Activated CD8-positive, alpha-beta memory T cell treated with anti-CD3 and anti-CD28 coated beads, Interleukin-2, amount 50 U/mL, for 1 hour (primary cell): ENCODE data around the gene NAA40.

Source experiments
- DNase-seq: peaks from one replicate; pipeline ENCODE4 v3.0.0-alpha.2; 2020; ENCODE audit errors: extremely low read depth

NAA40 gene

DNA sequence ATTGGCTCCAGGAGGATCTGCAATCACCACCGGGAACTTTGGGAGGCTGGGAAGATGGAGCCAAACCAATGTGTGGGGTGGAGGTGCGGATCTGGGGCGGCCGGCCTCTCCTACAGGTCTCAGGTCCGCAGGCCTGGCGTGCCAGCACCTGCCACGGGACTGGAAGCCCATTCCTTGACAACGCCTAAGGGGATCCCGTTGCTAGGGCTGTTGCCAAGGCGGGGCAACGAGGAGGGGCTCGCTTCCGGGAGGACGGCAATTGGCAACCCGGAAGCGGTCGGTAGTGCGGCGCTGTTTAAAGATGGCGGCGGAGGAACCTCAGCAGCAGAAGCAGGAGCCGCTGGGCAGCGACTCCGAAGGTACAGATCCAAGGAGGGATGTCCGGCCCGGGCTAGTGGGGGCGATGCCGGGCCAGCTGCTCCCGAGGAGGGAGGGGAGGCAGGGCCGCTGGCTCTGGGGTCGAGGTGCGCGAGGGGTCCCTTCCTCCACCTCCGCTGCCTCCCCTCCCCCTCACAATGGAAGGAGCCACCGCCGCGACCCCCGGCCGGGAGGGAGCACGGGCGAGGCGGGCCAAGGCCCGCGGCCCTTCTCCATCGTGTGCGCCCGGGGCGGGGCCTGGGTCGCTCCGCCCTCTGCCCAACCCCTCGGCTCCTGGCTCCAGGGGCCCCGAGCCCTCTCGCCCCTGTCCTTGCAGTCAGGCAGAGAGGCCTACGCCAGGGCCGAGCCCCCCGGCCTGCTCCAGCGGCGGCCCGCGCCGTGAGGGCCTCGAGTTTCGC lies 47.5 kb downstream of the NAA40 start, which contains the start of gene OTUB1:
TSS of gene OTUB1 (plus strand) at position 283 of the 776 bp plus-strand sequence. CDS start at position 302, 19 bp downstream.
- DNase-seq: peak; percentile 65

DNA sequence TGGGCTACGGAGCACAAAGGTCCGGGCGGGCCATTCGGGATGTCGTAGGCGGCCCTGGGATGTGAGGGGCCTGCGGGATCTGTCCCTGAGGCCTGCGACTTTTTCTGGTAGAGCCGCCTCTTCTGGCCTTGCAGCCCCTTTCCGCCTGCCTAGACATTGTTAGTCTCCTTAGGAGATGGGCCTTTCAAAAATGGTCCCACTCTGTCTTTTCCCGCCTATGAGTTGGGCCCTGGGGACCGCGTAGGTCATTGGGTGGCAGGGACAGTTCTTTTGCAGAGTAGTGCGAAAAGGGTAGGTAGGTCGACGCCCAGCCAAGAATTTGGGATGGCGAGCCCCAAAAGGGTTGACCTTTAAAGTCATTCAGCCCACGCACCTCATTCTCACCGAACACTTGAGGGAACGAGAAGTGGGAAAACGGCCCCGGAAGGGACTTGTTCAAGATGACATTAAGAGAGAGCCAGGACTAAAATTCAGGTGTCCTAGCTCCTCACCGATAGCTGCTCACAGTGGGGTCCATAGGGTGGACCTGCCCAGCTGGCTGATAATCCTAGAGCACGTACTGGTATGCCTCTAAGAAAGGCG lies 48.2 kb downstream of the NAA40 start:
- no peak for DNase-seq

DNA sequence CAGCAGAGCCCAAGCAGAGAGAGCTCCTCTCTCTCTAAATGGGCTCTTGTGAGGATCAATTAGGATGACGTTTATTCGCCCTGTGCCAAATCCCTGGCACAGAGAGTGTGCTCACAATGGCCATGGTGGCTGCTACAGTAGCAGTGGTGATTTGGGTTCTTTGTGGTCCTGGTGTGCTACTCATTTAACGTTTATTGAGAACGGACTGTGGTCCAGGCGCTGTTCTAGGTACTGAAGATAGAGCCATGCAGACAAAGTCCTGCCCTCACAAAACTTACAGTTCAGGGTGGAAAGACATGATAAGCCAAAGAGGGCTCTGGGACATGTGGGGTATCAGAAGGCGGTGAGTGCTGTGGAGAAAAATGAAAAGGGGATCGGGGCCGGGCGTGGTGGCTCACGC lies 52.8 kb downstream of the NAA40 start:
- DNase-seq: no peak

DNA sequence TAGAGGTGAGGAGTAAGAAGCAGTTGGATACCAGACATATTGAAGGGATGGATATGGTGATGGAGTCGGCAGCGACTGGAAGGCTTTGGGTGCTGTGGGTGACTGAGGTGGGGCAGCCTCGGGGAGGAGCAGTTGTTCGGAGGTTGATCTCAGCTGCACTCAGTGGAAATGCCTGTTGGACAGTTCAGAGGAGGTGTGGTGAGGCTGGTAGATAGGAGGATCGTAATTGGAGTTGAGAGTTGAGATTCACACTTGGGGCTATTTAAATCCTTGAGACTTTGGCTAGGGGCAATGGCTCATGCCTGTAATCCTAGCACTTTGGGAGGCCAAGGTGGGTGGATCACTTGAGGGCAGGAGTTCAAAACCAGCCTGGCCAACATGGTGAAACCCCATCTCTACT lies 54.3 kb downstream of the NAA40 start:
- DNase-seq: no peak

DNA sequence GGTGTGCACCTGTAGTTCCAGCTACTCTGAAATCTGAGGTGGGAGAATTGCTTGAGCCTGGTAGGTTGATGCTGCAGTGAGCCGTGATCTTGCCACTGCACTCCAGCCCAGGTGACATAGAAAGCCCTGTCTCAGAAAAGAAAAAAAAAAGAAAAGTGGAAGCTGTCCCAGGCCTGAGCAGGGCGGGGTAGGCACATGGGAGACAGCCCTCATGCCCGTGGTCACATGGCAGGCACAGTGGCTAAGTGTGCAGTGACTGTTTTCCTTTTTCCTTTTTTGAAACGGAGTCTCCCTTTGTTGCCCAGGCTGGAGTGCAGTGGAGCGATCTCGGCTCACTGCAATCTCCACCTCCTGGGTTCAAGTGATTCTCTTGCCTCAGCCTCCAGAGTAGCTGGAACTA lies 55.2 kb downstream of the NAA40 start:
- DNase-seq: no peak

DNA sequence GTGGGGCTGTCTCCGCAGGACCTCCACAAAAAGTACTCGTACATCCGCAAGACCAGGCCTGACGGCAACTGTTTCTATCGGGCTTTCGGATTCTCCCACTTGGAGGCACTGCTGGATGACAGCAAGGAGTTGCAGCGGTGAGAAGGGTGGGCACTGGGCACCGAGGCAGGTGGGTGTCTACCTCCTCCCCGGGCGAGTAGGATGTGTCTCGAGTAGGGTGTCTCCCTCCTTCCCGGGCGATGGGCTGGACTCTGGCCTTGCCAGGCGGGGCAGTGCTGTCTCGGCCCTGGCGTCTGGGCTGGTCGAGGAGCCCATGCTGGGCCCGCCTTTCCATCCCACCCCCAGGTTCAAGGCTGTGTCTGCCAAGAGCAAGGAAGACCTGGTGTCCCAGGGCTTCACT lies 57.7 kb downstream of the NAA40 start:
- DNase-seq: no peak

DNA sequence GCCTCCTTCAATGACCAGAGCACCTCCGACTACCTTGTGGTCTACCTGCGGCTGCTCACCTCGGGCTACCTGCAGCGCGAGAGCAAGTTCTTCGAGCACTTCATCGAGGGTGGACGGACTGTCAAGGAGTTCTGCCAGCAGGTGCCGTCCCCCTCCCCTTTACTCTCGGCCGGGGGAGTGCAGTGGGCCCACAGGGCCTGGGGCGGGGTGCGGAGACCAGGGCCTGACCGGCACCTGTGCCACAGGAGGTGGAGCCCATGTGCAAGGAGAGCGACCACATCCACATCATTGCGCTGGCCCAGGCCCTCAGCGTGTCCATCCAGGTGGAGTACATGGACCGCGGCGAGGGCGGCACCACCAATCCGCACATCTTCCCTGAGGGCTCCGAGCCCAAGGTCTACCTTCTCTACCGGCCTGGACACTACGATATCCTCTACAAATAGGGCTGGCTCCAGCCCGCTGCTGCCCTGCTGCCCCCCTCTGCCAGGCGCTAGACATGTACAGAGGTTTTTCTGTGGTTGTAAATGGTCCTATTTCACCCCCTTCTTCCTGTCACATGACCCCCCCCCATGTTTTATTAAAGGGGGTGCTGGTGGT lies 58.4 kb downstream of the NAA40 start:
- no peak for DNase-seq

DNA sequence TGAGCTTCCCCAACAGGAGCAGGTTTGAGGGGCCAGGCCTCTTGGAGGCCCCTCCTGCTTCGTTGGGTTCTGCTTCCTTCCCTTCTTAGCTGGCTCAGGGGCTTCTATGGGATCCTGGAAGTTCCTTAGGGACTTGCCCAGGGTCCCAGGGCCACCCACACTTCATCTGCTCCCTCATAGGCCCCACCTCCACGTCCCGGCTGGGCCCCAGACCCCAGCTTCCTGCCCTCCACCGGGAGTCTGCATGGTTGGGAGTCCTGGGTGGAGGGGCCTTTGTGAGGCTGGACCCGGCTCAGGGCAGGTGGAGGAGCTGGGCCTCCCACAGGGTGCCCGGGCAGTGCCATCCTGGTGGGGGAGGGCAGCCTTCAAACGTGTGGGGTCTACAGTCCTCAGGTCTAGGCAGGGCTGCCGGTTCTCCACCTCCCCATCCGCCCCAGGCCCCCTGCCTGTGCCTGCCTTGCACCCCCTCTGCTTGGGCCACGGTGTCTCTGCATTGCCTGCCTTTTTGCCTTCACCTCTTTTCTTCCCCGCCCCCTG lies 59.1 kb downstream of the NAA40 start:
- DNase-seq: no peak

DNA sequence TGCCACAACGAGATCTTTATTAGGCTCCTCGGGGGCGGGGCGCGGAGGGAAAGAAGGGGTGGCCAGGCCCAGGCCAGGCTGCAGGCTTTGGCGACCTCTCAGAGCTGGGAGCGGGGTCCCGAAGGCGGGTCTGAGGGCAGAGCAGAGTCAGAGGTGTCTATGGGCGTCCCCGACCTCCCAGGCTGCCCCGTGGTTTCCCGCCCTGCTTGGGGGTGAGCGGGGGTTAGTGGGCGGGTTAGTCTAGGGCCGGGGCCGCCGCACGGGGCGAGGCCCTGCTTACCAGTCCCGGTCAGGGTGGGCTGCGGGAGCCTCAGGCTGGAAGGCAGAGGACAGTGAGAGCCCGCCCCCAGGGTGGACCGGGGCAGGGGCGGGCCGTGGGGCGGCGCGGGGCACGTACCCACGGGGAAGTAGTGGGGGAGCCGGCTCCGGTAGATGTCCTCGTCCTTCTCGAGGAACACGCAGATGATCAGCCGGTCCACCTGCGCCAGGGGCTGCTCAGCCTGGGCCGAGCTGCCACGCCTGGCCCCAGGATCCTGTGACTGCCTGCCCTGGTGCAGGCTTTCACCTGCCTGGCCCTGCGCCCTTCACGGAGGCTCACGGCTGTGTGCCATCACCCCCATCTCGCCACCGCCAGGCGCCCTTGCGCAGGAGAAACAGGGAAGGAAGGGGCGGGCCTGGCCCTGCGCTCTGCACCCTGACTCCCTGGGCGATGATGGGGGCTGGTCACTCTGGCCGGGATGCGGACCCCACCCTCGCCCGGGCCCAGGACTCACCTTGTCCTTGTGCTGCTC lies 60.0 kb downstream of the NAA40 start:
- DNase-seq: no peak

DNA sequence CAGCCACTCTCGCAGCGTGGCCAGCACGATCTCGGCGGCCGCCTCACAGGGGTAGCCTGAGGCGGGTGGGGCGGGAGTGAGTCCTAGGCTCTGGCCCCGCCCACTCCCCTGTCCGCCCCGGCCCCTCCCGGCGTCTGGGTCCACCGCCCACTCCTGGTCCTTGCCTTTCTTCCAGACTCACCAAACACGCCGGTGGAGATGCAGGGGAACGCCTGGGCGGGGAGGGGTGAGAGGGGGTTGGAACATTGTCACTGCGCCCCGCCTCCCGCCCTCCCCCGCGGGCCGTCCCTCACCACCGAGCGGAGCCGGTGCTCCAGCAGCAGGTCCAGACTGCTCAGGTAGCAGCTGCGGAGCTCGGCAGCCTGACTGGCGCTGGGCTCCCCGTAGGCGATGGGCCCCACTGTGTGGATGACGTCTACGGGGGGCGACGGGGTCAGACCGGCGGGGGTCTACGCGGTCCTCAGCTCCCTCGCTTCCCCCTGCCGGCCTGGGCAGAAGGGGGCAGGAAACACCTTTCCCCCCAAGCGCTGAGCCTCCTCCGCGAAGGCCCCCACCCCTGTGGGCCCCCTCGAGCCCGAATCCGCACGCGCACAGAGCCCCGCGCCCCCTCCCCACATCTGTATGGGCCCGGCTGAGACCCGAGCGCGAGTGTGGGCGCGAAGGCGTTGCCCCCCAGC lies 60.7 kb downstream of the NAA40 start:
- no peak for DNase-seq

DNA sequence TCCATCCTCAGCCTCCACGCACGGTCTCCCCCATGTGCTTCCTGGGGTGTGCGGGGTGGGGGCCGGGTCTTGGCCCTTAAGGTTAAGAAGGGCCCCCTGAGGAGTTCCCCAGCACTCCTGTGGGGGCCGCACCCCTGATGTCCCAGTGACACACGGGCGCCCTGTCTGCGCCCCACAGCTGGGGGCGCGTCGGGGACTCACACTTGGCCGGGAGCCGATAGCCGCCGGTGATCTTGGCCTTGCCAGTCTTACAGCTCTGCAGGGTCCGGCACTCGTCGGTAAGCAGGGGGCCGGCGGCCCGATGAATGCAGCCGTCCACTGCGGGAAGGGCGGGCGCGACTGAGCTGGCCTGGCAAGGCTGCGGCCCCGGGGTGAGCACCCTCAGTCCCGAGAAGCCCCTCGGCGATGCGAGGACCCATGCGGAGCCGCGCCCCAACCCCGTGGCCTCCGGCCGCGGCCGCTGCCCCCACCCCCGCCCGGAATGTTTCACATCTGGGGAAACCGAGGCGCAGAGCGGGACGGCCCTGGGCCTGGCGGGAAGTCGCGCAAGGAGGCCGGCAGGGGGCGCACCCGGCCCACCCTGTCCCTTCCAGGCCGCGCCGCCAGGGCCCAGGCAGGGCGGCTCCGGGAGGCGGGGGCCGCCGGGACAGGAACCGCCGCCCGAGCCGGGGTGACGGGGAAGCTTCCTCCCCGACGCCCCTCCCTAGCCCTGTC lies 61.4 kb downstream of the NAA40 start:
- DNase-seq: peak; percentile 16

DNA sequence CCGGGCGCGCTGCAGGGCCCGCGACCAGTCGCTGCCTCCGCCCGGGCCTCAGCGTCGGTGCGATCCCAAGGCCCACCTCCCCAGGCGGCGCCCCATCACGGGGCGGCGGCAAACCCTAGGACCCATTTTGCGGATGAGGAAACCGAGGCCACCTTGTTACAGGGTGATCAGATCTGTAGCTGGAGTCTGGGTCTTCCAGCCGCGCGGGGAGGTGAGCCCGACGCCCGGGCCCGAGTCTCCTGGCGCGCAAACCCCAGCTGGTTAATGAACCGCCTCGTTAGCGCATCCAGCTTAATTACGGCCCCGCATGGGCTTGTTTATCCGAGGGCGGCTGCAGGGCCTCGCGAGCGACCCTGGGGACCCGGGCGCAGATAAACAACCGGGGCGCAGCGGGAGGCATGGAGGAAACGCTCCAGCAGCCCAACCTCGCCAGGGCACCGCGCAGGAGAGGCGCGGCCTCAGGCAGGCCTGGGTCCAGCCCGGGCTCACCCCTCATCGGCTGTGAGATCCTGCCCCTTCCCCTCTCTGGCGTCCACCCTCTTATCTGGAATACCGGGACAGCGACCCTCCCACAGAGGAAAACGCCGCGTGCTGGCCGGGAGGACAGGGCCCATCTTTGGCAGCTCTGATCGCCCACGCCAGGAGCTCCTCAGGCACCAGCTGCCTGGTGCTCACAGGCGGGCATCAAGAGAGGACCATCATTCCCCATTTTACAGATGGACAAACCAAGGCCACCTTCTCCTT lies 62.1 kb downstream of the NAA40 start:
- DNase-seq: no peak

DNA sequence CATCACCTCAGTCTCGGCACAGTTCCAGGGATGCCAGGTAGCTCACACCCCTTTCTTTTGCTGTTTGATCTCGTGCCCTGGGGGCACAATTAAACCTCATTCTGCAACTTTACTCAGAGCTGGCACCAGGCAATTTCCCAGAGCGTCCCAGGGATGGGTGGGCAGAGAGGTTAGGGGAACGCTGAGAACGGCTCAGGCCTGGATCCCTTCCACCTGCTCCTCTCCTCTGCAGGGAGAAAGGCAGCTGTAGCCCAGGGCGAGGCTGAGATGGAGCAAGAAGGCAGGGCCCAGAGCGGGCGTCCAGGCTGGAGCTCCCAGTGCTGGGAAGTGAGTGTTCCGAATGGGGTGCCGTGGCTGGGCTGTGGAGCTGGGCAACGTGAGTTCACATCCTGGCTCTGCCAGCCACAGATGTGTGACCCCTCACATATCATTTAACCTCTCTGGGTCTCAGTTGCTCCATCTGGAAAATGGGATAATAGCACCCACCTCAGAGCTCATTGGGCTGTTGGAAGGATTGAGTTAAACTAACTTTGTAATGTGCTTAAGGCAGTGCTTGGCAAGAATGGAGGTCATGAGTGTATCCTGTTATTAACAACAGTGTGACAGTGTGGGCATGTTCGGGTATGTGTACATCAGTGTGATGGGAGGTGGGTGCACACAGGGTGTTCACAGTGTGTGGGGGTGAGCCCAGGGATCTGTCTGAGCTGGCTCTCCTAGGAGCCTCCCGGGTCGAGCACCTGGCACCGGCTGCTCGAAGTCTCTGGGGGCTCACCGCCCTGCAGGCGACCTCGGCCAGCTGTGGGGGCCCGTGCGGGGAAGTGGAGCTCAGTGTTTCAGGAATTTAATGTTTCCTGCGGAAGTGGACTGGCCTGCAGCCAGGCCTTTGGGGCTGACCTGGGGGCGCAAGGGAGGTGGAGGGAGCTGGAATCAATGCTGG lies 63.0 kb downstream of the NAA40 start:
- no peak for DNase-seq

DNA sequence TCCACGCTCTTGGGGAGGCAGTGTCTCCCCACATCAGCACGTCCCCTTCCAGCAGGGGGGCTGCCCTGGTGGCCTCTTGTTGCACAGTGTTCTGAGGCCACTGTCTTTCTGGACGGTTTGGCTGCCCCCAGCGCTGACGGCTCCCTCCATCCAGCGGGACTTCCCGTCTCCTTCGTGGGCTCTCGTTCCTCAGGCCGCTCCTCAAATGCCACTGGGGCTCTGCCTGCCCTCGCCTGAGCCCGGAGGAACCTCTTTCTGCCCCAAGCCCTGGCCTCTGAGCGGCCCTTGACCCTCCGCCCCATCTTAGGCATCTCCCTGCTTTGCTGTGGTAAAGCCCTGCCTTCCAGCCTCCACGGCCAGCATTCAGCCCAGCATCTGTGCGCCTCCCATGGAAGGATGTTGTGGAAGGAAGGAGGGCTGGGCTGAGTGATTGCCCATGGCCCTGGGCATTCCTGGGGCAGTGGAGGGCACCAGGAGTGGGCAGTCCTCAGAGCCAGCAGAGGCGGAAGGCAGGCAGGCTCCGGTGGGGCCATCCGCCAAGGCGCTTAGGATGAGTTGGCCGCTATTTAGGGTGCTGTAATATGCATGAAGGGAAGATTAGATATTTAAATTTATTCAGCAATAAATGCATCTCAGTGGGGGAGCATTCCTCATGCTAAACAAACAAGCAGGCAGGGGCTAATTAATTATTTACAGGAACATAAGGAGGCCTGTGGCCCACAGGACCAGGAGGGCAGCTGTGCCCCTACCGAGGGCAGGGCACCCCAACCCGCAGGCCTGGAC lies 65.2 kb downstream of the NAA40 start:
- no peak for DNase-seq

DNA sequence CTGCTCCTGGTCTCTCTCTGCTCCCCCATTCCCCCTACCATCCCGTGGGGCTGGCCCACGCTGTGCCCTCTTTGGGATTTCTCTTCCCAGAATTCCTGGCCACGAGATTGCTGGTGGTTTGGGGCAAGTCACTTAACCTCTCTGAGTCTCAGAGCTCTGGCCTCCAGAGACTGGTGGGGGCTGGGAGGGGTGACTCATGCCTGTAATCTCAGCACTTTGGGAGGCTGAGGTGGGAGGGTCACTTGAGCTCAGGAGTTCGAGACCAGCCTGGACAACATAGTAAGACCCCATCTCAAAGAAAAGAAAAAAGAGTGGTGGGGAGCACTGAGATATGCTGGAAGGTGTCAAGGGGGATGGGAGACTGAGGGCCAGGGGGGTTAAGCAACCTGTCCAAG lies 65.8 kb downstream of the NAA40 start:
- DNase-seq: no peak

DNA sequence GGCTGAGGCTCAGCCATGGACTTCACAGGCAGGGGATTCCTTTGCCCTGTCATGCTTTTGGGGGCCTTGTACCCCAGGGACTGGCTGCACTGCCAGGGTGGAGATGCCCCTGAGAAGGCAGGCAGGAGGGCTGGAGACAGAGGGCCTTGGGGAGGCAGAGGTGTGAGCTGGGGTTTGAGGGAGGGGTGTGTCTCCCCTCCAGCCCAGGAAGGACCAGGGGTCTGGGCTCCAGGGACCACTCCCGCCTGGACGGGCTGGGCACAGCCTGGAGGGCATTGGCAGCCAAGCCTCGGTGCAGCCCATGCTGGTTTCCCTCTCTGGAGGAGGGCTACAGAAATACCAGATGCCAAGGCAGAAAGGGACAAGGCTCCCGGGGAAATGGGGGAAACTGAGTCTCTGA lies 66.9 kb downstream of the NAA40 start:
- no peak for DNase-seq

DNA sequence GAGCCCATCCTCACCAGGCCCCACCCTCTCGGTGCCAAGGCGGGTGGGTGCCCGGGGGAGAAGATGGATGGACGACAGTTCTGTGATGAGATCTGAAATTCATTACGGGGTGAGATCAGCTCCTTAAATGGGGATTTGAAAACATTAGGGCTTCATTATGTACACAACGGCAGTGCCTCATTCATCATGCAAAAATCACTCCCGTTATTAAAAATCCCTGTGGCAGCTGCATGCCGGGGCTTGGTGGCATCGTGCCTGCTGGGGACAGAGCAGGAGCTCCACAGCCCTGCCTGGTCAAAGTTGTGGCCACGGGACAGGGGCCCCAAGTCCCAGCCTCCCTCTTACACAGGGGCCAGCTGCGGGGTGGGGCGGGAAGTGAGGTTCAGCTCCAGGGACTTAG lies 67.6 kb downstream of the NAA40 start:
- no peak for DNase-seq
